ENCODE results near the gene USP38. TPM values are rescaled to one million over a fixed set of nuclear protein-coding genes. Genes with fewer than 3 reads are reported as not detected.

Gene USP38
- total and polyA plus RNA-seq, 2 donors (not counting 1 experiment from before 2014, with no cell fraction given): 9.6 to 23.9 TPM

GRCh38 chr4:143251779-143252178, 67.1 kb downstream of the USP38 start:
- Mint-ChIP-seq H3K9me3 (ENCODE audit: insufficient read depth) (no peaks in the 10 kb centered on the region), H3K27ac (no peak overlapping the region), H3K4me3 (no peak overlapping the region), H3K27me3 (peaks cover 9% of the 10 kb centered on the region), H3K4me1 (no peaks in the 10 kb centered on the region)
- no peaks in the 10 kb centered on the region for H3K79me2 ChIP-seq (ENCODE audit: control insufficient read depth, insufficient read depth, low read length)
- H2AFZ ChIP-seq (ENCODE audit: insufficient read depth, low read depth, low read length, poor library complexity, severe bottlenecking): no peak overlapping the region
- TF ChIP-seq EZH2 (IDR thresholded peaks at IDR 0.05; ENCODE audit: borderline replicate concordance, insufficient read depth, low read depth, low read length, poor library complexity, severe bottlenecking): no peak
- TF ChIP-seq CTCF (IDR thresholded peaks at IDR 0.05): no peak
- DNase-seq: no peak
- no peak for ATAC-seq (ENCODE audit: low read depth)
- intact Hi-C loops (cut with micrococcal nuclease): no loop called here
- POLR2A ChIA-PET: no interaction called here
- no peaks in the 10 kb centered on the region for H3K9me3 ChIP-seq (ENCODE audit: control extremely low read depth in 1 of 3, control insufficient read depth in 2 of 3, insufficient read depth in 1 of 3, low read length in 2 of 3)
- H3K36me3 ChIP-seq (replicated peaks in 1 of 2; ENCODE audit: control extremely low read depth in 1 of 2, control insufficient read depth in 1 of 2, extremely low read depth in 1 of 2, insufficient read depth in 2 of 2, low read length in 1 of 2): no peaks in the 10 kb centered on the region
- no peak overlapping the region for H3K4me3 ChIP-seq (ENCODE audit: control extremely low read depth in 1 of 5, extremely low read depth in 1 of 5, insufficient read depth in 1 of 5, low read depth in 2 of 5, low read length in 4 of 5)
- CTCF ChIA-PET: no interaction called here
- H3K9ac ChIP-seq (ENCODE audit: low read length): no peak overlapping the region
- H3K27ac ChIP-seq (ENCODE audit: low read length in 2 of 2): no peak overlapping the region
- H4K20me1 ChIP-seq (ENCODE audit: control insufficient read depth, insufficient read depth, low read length, poor library complexity, severe bottlenecking): no peaks in the 10 kb centered on the region
- no peaks in the 10 kb centered on the region for H3K4me1 ChIP-seq (ENCODE audit: control insufficient read depth in 2 of 2, insufficient read depth in 2 of 2, low read length in 2 of 2)
- no peaks in the 10 kb centered on the region for H3K27me3 ChIP-seq (replicated peaks in 1 of 4; ENCODE audit: control extremely low read depth in 1 of 4, control insufficient read depth in 3 of 4, insufficient read depth in 4 of 4, low read length in 3 of 4)
- no peak overlapping the region for H3K4me2 ChIP-seq (replicated peaks; ENCODE audit: low read depth, low read length, poor library complexity, severe bottlenecking)
- WGBS (ENCODE audit: insufficient coverage): no CpG with 5 or more reads among the region's 1 CpG

- no peak for DNase-seq
- Histone ChIP-seq H3K4me3 (ENCODE audit: control extremely low read depth in 1 of 5, extremely low read depth in 1 of 5, insufficient read depth in 1 of 5, low read depth in 2 of 5, low read length in 4 of 5) (no peak overlapping the region), H3K27ac (ENCODE audit: low read length in 2 of 2) (no peak overlapping the region), H4K20me1 (ENCODE audit: control insufficient read depth, insufficient read depth, low read length, poor library complexity, severe bottlenecking) (no peaks in the 10 kb centered on the region), H2AFZ (ENCODE audit: insufficient read depth, low read depth, low read length, poor library complexity, severe bottlenecking) (no peak overlapping the region), H3K79me2 (ENCODE audit: control insufficient read depth, insufficient read depth, low read length) (no peaks in the 10 kb centered on the region), H3K4me2 (replicated peaks; ENCODE audit: low read depth, low read length, poor library complexity, severe bottlenecking) (no peak overlapping the region), H3K9ac (ENCODE audit: low read length) (no peak overlapping the region), H3K4me1 (ENCODE audit: control insufficient read depth in 2 of 2, insufficient read depth in 2 of 2, low read length in 2 of 2) (no peaks in the 10 kb centered on the region), H3K36me3 (replicated peaks in 1 of 2; ENCODE audit: control extremely low read depth in 1 of 2, control insufficient read depth in 1 of 2, extremely low read depth in 1 of 2, insufficient read depth in 2 of 2, low read length in 1 of 2) (no peaks in the 10 kb centered on the region), H3K9me3 (ENCODE audit: control extremely low read depth in 1 of 3, control insufficient read depth in 2 of 3, insufficient read depth in 1 of 3, low read length in 2 of 3) (no peaks in the 10 kb centered on the region), H3K27me3 (replicated peaks in 1 of 4; ENCODE audit: control extremely low read depth in 1 of 4, control insufficient read depth in 3 of 4, insufficient read depth in 4 of 4, low read length in 3 of 4) (no peaks in the 10 kb centered on the region)
- Mint-ChIP-seq H3K27ac (no peak overlapping the region), H3K4me3 (no peak overlapping the region), H3K27me3 (peaks cover 9% of the 10 kb centered on the region), H3K4me1 (no peaks in the 10 kb centered on the region), H3K9me3 (ENCODE audit: insufficient read depth) (no peaks in the 10 kb centered on the region)
- intact Hi-C loops (cut with micrococcal nuclease): no loop called here
- TF ChIP-seq EZH2 (IDR thresholded peaks at IDR 0.05; ENCODE audit: borderline replicate concordance, insufficient read depth, low read depth, low read length, poor library complexity, severe bottlenecking) (no peak), CTCF (IDR thresholded peaks at IDR 0.05) (no peak)
- WGBS (ENCODE audit: insufficient coverage): no CpG with 5 or more reads among the region's 3 CpGs
- no peak for ATAC-seq (ENCODE audit: low read depth)
- ChIA-PET CTCF (no interaction called here), POLR2A (no interaction called here)
These were observed 67.8 kb downstream of the USP38 start for GRCh38 chr4:143252478-143252877.

All from B cell (primary cell).